Loucy (cell line): ENCODE measurements around the gene ESRRA.

ENCODE experiments used
- H2AFZ ChIP-seq: fragments of 200-600 bp; sonication (generic); 2 replicates; pipeline ENCODE4 v1.6.0; 2016; ENCODE audit warnings: antibody characterized with exemption, mild to moderate bottlenecking, low read length, moderate library complexity
- H3F3A ChIP-seq: fragments of 200-600 bp; 2 replicates; pipeline ENCODE4 v1.6.0; 2016; ENCODE audit warnings: antibody characterized with exemption, low read depth, mild to moderate bottlenecking
- H3K27me3 ChIP-seq: fragments of 200-600 bp; sonication (generic); 2 replicates; pipeline ENCODE4 v1.6.1; 2014; ENCODE audit warnings: low read length, mild to moderate bottlenecking; ENCODE audit not compliant: insufficient read depth, poor library complexity, severe bottlenecking
- H3K36me3 ChIP-seq: fragments of 200-600 bp; sonication (generic); 2 replicates; pipeline ENCODE4 v1.6.1; 2016; ENCODE audit warnings: low read length; ENCODE audit not compliant: insufficient read depth
- H3K4me1 ChIP-seq: fragments of 200-600 bp; sonication (generic); 2 replicates; pipeline ENCODE4 v1.5.1; 2014; ENCODE audit warnings: low read length, mild to moderate bottlenecking; ENCODE audit not compliant: insufficient read depth, poor library complexity, severe bottlenecking
- H3K4me2 ChIP-seq: fragments of 200-600 bp; sonication (generic); 2 replicates; pipeline ENCODE4 v1.6.0; 2014; ENCODE audit warnings: antibody characterized with exemption, low read length, low read depth, mild to moderate bottlenecking; ENCODE audit not compliant: poor library complexity, severe bottlenecking
- H3K4me3 ChIP-seq: fragments of 200-600 bp; sonication (generic); 2 replicates; pipeline ENCODE4 v1.5.1; 2014; ENCODE audit warnings: low read length, mild to moderate bottlenecking, mixed read lengths; ENCODE audit not compliant: poor library complexity, severe bottlenecking
- H3K79me2 ChIP-seq: fragments of 200-600 bp; sonication (generic); 2 replicates; pipeline ENCODE4 v1.6.1; 2014; ENCODE audit warnings: low read length; ENCODE audit not compliant: insufficient read depth
- H3K9ac ChIP-seq: fragments of 200-600 bp; sonication (generic); 2 replicates; pipeline ENCODE4 v1.6.0; 2014; ENCODE audit warnings: mild to moderate bottlenecking, low read depth, low read length, moderate library complexity; ENCODE audit not compliant: poor library complexity, severe bottlenecking
- H3K9me2 ChIP-seq: fragments of 200-600 bp; sonication (generic); replicated peaks from 2 replicates; pipeline ENCODE4 v1.6.1; 2016; ENCODE audit warnings: low read depth, low read length, mixed read lengths
- H3K9me3 ChIP-seq: fragments of 200-600 bp; sonication (generic); 2 replicates; pipeline ENCODE4 v1.6.1; 2014; ENCODE audit warnings: mild to moderate bottlenecking, antibody characterized with exemption, low read length, low read depth; ENCODE audit not compliant: insufficient read depth
- H4K20me1 ChIP-seq: fragments of 200-600 bp; sonication (generic); 2 replicates; pipeline ENCODE4 v1.6.0; 2014; ENCODE audit warnings: antibody characterized with exemption, low read length, mild to moderate bottlenecking; ENCODE audit not compliant: insufficient read depth, poor library complexity, severe bottlenecking
- CTCF ChIP-seq: fragments of 200-600 bp; sonication (generic); conservative IDR thresholded peaks from 2 replicates; pipeline ENCODE4 v1.5.1; 2014; ENCODE audit warnings: mild to moderate bottlenecking, antibody characterized with exemption, low read length
- EZH2phosphoT487 ChIP-seq: fragments of 200-600 bp; IDR thresholded peaks from 2 replicates; pipeline ENCODE4 v1.6.1; 2018; ENCODE audit warnings: antibody characterized with exemption, mild to moderate bottlenecking, moderate library complexity, borderline replicate concordance

Gene ESRRA

GRCh38 chr11:64287676-64288352 is 17.5 kb upstream of the ESRRA start:
- TF ChIP-seq CTCF: no peak
- no peak for TF ChIP-seq EZH2phosphoT487

GRCh38 chr11:64288353-64288750 is 17.0 kb upstream of the ESRRA start:
- TF ChIP-seq CTCF: no peak
- no peak for TF ChIP-seq EZH2phosphoT487
- Histone ChIP-seq H3K9me3 (no peaks in the 10 kb centered on the region), H3K9me2 (no peaks in the 10 kb centered on the region), H3K27me3 (no peaks in the 10 kb centered on the region), H4K20me1 (no peaks in the 10 kb centered on the region), H3K36me3 (no peaks in the 10 kb centered on the region), H3K79me2 (peaks cover 8% of the 10 kb centered on the region; the same call in 1 of the 2 replicates), H3F3A (no peaks in the 10 kb centered on the region), H3K4me2 (no peak overlapping the region), H3K4me3 (no peak overlapping the region), H3K9ac (no peak overlapping the region), H3K4me1 (peaks cover 8% of the 10 kb centered on the region), H2AFZ (no peak overlapping the region)

More at GRCh38 chr11:64287676-64288352, 17.5 kb upstream of the ESRRA start:
- no peak overlapping the region for H3K4me3 ChIP-seq
- no peak overlapping the region for H3K4me2 ChIP-seq
- no peaks in the 10 kb centered on the region for H3K9me2 ChIP-seq
- H3K9me3 ChIP-seq: no peaks in the 10 kb centered on the region
- H4K20me1 ChIP-seq: no peaks in the 10 kb centered on the region
- H3K4me1 ChIP-seq: peaks cover 8% of the 10 kb centered on the region
- no peak overlapping the region for H2AFZ ChIP-seq
- no peaks in the 10 kb centered on the region for H3F3A ChIP-seq
- H3K9ac ChIP-seq: no peak overlapping the region
- H3K79me2 ChIP-seq: peaks cover 10% of the 10 kb centered on the region; the same call in 1 of the 2 replicates
- no peaks in the 10 kb centered on the region for H3K36me3 ChIP-seq
- H3K27me3 ChIP-seq: no peaks in the 10 kb centered on the region

GRCh38 chr11:64289002-64289564 is 16.2 kb upstream of the ESRRA start:
- Histone ChIP-seq H3K27me3 (no peaks in the 10 kb centered on the region), H3K4me3 (no peak overlapping the region), H3K36me3 (no peaks in the 10 kb centered on the region), H3K9ac (no peak overlapping the region), H3K79me2 (peaks cover 5% of the 10 kb centered on the region; the same call in 1 of the 2 replicates), H3K9me2 (no peaks in the 10 kb centered on the region), H3K9me3 (no peaks in the 10 kb centered on the region), H2AFZ (no peak overlapping the region), H3K4me1 (peaks cover 4% of the 10 kb centered on the region), H3F3A (no peaks in the 10 kb centered on the region), H3K4me2 (no peak overlapping the region), H4K20me1 (no peaks in the 10 kb centered on the region)
- TF ChIP-seq EZH2phosphoT487 (no peak), CTCF (no peak)
